ENCODE measurements around the gene CCL14.
"Not testable (repeated sequence)": the region's sequence is repeated elsewhere in the genome, so short reads cannot be mapped to it uniquely, and the experiment has no call there.

Gene CCL14

GRCh38 chr17:35986643-35987042 lies at the start of gene CCL14:
Gene CCL14, minus strand, starts transcription at chr17:35986729. Its CDS starts 80 bp downstream, at chr17:35986649.
- DNase-seq = no peak
- no peak for ATAC-seq

DNA sequence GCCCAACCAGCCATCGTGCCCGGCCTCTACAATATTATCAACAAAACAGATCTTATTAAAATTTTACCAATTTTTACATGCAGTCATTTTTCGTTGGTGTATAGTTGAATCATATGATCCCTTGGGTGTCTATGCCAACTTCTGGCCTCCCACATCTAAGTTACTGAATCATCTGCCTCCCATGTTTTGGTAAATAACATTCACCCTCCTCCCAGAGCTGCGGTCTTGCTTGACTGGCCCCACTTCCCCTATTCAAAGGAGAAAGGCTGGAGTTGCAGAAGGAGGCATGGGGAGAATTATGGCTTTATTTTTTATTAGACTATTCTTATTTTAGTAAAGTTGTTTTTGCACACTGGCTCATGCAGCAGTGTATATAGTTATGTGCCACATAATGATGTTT lies 49.7 kb upstream of the CCL14 start:
- no peak for DNase-seq
- ATAC-seq = no peak

DNA sequence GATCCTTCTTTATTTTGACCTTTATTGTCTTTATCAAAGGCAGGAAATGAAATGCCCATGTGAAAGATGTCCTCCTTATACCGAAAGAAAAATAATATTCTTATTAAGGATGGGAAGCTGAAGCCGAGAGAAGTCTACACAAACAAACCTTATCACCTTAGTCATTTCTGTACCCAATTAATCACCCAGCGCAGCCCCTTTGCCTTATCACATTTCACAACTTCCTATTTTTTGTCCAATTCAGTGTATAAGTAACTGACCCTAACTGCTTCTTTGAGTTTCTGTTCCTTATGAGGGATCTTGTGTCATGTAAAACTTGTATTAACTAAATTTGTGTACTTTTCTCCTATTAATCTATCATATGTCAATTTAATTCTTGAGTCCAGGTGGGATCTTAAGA lies 47.6 kb upstream of the CCL14 start:
- ATAC-seq = no peak
- no peak for DNase-seq

GRCh38 chr17:36030956-36031355 lies 44.4 kb upstream of the CCL14 start:
- DNase-seq (no peak), ATAC-seq (no peak)

DNA sequence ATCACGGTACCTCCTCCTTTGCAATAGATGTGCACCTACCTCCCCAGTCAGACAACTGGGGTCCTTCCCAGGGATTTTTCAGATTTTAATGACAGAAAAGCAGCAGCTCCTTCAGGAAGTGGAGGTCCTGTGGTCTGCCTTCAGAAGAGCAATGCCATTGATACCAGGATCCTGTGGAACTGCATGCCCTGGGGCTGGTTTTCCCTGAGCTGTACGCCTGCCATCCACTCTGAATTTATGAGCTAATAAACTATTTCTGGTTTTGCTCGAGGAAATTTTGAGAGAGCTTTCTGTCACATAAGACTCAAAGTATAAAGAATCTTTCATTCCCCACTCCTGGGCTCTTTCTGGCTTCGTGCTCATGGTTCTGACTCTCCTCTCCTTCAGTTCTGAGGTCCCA lies 41.2 kb upstream of the CCL14 start:
- ATAC-seq (no peak), DNase-seq (no peak)

DNA sequence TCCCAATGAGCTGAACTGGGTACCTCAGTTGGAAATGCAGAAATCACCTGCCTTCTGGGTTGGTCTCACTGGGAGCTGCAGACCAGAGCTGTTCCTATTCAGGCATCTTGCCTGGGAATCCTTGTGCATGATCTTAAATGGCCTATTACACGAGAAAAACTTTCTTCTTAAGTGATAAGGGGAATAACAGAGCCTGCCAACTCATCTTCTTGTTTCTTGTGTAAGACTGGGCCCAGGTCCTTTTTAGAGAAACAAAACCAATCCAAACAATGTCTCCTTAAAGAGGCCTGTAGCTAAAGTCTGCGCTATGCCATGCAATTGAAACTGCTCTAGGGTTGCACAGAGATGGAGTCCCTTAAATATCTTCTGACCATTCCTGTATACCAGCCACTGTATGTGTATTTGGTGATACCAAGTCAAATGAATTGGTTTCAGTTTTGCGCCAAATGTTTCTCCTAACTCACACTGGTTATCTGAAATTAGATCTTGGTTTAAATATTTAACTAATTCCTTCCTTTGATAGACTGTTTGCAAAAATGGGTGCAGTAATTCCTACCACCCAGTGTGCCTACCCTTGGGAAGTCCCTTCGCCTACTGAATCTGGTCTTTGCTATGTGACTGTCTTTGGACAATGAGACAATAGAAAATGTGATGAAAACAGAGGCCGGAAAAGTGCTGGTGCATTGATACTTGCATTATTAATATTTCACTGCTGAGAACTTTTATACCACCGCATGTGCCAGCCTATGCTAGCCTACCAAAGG lies 37.8 kb upstream of the CCL14 start:
- ATAC-seq = no peak
- DNase-seq = no peak

DNA sequence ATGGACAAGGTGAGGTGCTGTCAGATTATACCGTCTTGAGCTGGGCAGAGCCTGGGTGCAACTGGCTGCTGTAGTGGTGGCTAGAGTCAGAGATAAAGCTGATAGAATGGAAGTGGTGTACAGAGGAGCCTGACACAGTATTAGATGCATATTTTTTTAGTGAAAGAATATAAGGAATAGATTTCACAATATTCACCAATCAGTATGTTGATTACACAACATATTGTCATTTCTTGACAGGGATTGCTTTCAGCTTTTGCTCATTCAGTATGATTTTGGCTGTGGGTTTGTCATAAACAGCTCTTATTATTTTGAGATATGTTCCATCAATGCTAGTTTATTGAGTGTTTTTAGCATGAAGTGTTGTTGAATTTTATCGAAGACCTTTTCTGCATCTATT lies 32.9 kb upstream of the CCL14 start:
- ATAC-seq = no peak
- DNase-seq = no peak

DNA sequence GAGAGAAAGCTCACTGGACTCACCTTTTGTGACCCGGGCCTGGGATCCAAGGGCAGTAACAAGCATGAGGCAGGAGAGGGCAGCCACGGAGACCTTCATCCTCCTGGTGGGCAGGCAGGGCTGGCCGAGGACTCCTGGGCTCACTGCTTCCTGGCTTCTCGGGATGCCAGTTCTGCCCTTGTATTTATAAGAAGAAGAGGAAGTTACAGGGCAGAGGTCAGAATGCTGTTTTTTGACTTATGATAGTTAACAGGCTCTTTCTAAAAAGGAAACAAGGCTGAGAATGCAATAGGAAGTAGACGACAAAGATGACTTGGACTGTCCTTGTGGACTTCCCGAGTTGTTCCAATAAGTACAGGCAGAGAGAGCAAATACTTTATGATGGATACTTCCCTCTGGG lies 31.3 kb upstream of the CCL14 start, which contains the start of gene CCL23:
CCL23 (minus strand) TSS at position 174 of the 400 bp plus-strand sequence; CDS start at position 99, 75 bp downstream.
- ATAC-seq (no peak), DNase-seq (no peak)

GRCh38 chr17:36016555-36016954 lies 30.0 kb upstream of the CCL14 start:
- DNase-seq (no peak), ATAC-seq (no peak)

- not testable (repeated sequence) for DNase-seq, ATAC-seq
Measured at GRCh38 chr17:36015895-36016294, 29.4 kb upstream of the CCL14 start.

DNA sequence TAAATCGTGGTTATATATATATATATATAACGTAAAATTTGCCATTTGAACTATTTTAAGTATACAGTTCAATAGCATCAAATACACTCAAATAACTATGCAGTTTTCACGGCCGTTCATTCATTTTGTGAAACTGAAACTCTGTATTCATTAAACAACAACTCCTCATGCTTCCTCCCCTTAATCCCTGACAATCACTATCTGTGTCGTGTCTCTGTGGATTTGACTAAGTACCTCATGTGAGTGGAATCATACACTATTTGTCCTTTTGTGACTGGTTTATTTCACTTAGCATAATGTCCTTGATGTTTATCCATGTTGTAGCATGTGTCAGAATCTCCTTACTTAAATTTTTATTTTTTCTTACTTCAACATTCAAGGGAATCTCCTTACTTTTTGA lies 28.4 kb upstream of the CCL14 start:
- ATAC-seq (no peak), DNase-seq (no peak)

DNA sequence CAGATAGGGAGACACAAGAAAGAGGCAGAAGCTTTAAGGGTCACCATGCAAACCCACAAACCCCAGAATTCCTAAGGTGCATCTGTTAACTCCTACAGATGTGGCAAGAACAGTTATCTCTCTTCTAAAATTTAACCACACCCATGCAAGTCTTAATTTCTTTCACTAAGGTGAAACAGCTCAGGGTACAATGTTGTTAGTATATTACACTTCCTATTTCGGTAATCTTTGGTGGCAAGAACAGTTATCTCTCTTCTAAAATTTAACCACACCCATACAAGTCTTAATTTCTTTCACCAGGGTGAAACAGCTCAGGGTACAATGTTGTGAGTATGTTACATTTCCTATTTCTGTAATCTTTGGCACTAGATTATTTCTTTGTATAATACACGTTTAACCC lies 24.7 kb upstream of the CCL14 start:
- DNase-seq (no peak), ATAC-seq (no peak)

DNA sequence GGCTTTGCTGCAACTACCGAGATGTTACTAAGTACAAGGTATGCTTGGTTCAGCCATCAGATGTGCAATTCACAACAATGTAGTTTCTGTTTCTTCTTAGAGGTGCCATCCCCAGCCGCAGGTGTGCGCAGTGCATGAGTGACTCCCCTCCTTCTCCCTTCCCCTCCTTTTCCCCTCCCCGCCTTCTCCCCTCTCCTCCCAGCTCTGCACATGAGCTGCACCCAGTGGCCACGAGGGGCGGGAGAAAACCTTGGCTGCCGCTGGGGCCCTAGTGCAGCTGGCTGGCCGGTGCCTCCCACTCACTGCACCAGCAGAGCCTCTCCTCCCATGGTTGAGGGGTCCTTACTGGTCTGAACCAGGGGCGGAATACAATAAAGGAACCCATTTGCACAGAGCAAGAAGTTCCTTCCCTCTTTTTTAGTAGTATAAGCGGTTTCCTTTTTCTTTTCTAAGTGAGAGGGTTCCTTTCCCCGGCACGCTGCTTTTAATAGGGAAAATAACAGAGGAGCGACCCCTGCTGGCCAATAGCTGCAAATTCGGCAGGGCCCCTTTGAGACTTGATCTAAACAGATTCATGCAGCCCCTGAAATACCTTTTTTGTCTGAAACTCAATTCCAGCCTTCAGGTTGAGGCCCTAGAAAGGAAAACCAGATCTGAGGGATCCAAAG lies 22.6 kb upstream of the CCL14 start:
- ATAC-seq = peak; percentile 19
- peak; percentile 8 for DNase-seq

DNA sequence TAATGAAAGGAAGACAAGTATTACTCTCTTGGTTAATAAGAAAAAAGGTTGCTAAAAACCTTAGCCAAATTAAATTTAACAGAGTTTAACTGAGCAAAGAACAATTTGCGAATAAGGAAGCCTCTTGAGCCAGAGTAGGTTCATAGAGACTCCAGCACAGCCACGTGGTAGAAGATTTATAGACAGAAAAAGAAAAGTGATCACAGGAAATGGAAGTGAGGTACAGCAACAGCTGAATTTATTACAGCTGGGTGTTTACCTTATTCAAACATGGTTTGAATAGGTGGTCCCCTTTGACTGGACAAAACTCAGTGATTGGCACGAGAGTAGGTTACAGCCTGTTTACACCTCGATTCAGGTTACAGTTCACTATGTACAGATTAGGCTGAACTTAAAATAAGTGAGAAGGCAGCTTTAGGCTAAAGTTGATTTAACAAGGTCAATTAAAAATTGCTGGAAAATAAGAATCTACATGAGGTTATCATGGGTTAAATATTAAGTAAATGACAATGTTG lies 18.1 kb upstream of the CCL14 start:
- ATAC-seq (no peak), DNase-seq (no peak)

DNA sequence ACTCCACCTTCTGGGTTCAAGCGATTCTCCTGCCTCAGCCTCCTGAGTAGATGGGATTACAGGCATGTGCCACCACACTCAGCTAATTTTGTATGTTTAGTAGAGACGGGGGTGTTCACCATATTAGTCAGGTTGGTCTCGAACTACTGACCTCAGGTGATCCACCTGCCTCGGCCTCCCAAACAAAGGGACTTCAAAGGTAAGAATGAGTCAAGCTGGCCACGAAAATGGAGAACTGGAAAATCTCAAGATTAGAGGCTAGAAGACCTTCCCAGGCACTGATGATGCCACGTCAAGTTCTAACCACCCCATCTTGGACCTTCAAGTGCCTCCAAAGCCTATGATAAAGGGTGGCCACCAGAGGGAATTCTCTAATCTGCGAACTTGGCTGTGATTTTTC lies 16.1 kb upstream of the CCL14 start:
- ATAC-seq (no peak), DNase-seq (no peak)

DNA sequence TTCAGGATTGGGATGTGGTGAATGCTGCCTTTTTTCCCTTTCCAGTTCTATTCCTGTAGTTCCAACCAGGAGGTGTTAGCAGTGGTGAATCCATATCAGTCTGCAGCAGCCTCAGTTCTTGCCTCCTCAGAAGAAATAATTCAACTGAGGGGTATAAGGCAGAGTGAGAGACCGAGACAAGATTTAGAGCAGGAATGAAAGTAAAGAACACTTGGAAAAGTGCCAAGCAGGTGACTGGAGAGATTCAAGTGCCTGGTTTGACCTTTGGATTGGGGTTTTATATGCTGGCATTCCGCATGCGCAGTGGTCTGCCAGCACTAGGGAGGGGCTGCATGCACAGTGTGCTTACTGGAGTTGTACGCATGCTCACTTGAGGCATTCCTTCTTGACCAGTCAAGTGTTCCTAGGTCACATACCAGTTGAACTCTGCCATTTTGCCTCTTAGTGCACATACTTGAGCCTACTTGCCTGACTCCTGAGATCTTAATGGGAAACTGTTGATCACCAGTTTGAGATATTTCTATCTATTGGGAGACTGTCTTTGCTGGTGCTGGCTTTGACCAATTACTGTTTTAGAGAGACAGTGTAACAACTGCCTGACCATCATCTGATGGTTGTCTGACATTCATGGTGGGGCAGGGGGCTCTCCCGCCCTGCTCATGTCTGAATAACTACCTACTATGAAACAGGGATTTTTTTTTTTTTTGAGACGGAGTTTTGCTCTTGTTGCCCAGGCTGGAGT lies 15.5 kb upstream of the CCL14 start:
- no peak for ATAC-seq
- DNase-seq = no peak

DNA sequence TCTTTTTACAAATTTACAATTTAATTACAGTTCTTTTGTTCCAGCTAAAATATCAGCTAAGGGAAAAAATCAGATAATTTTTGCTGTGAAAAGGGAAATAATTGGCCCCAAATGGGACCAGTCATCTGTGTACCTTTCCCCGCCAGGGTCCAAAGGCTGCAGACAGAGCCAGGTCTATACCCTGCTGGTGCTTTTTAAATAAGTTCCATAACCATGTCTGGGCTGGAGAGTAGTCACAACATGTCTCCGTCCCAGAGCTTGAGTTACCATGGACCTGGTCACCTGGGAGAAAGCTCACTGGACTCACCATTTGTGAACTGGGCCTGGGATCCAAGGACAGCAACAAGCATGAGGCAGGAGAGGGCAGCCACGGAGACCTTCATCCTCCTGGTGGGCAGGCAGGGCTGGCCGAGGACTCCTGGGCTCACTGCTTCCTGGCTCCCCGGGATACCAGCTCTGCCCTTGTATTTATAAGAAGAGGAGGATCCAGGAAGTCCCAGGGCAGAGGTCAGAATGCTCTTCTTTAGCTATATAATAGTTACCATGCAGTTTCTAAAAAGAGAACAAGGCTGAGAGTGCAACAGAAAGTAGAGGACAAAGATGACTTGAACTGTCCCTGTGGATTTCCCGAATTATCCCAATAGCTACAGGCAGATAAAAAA lies 14.7 kb upstream of the CCL14 start, which contains the start of gene CCL15:
CCL15 (minus strand) TSS at position 444 of the 662 bp plus-strand sequence; CDS start at position 383, 61 bp downstream.
- no peak for DNase-seq
- ATAC-seq = no peak

GRCh38 chr17:36000732-36001109 lies 14.2 kb upstream of the CCL14 start:
- ATAC-seq (no peak), DNase-seq (no peak)

DNA sequence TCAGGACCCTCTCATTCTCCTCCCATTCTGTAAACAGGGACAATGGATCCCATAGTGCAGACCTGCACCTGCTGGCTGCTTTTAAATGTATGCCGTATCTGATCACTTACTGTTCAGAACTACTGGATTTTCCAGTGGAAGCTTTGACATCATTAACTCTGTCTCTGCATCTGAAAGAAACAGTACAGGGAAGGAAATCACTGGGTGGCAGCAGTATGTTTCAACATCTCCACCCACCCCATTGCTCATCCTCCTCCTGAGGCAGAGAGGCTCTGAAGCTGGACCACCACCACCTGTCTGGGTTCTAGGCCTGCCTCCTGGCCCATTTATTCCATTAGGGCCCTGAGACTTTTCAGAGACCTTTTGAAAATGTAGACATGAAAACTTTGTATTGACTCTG lies 12.2 kb upstream of the CCL14 start:
- DNase-seq (no peak), ATAC-seq (no peak)

- ATAC-seq (no peak), DNase-seq (no peak)
Measured at GRCh38 chr17:35998018-35998545, 11.6 kb upstream of the CCL14 start.

DNA sequence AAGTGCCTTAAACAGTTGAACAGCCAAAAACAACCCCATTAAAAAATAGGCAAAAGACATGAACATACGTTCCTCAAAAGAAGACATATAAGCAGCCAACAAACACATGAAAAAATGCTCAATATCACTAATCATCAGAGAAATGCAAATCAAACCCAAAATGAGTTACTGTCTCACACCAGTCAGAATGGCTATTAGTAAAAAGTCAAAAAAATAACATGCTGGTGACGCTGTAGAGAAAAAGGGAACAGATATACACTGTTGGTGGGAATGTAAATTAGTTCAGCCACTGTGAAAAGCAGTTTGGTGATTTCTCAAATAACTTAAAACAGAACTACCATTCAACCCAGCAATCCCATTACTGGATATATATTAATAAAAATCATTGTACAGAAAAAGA lies 8.8 kb upstream of the CCL14 start:
- ATAC-seq, DNase-seq: not testable (repeated sequence)

- DNase-seq (no peak), ATAC-seq (no peak)
Measured at GRCh38 chr17:35991075-35991474, 4.5 kb upstream of the CCL14 start.
